Prostate gland (tissue), 2 donors: ENCODE results near the gene SFXN4. TPM values are rescaled to one million over a fixed set of nuclear protein-coding genes. Genes with fewer than 3 reads are reported as not detected.

Experiments
- DNase-seq: peaks from one replicate; pipeline ENCODE4 v3.0.0-alpha.2; 2019; ENCODE audit warnings: low spot score
- H3K27ac ChIP-seq, 2 donors: fragments of 200-600 bp; sonication (generic); 2 replicates each; pipeline ENCODE4 v1.5.1; 2017 to 2019
- H3K27me3 ChIP-seq: fragments of 200-600 bp; sonication (generic); replicated peaks from 2 replicates; pipeline ENCODE4 v1.5.1; 2019; ENCODE audit not compliant: insufficient read depth
- H3K36me3 ChIP-seq, 2 donors: fragments of 200-600 bp; sonication (generic); 1 replicate in 1 of 2; 2 replicates in 1 of 2; pipeline versions ENCODE4 v1.5.1 to v1.8.1; 2017 to 2019
- H3K4me1 ChIP-seq: fragments of 200-600 bp; sonication (generic); replicated peaks from 2 replicates; pipeline ENCODE4 v1.5.1; 2019
- H3K4me3 ChIP-seq, 2 donors: fragments of 200-600 bp; sonication (generic); 2 replicates each; pipeline ENCODE4 v1.5.1; 2017 to 2019
- H3K9me3 ChIP-seq: fragments of 200-600 bp; sonication (generic); 2 replicates; pipeline ENCODE4 v1.5.1; 2017
- POLR2A ChIP-seq: fragments of 450-650 bp; IDR thresholded peaks from one replicate; pipeline ENCODE4 v1.6.1; 2016; ENCODE audit warnings: antibody characterized with exemption, mild to moderate bottlenecking
- POLR2AphosphoS5 ChIP-seq: sonication (generic); formaldehyde crosslinking; IDR thresholded peaks from one replicate; pipeline ENCODE4 v1.6.1; 2017; ENCODE audit warnings: antibody characterized with exemption
- WGBS: methylation state at CpG from one replicate; pipeline ENCODE4 v1.1.5; 2018; 5-methylcytosine and 5-hydroxymethylcytosine counted together
- intact Hi-C: fragments of 100-400 bp; cut with DNase I; formaldehyde crosslinking; loops from one replicate; pipeline ENCODE4 v1.14.2; 2022
- total RNA-seq, 2 donors: library from RNA; depleted of rRNA; stranded (reverse); fragments of >200 nt; gene quantifications; one replicate each; pipeline ENCODE4 v1.1.0, GENCODE V29; 2016
- TF ChIP-seq, protein P1 (sequence below), 4 experiments: fragments of 200-600 bp in 2 of 4; fragments of 450-650 bp in 2 of 4; sonication (generic) in 2 of 4; IDR thresholded peaks; 1 replicate in 3 of 4; 2 replicates in 1 of 4; pipeline ENCODE4 v1.5.1; 2016 to 2019; ENCODE audit warnings: antibody characterized with exemption in 4 of 4, mild to moderate bottlenecking in 2 of 4, moderate library complexity in 2 of 4

Gene SFXN4
- total RNA-seq, 2 donors from 2014 or later, result 19.7 to 22.7 TPM

DNA sequence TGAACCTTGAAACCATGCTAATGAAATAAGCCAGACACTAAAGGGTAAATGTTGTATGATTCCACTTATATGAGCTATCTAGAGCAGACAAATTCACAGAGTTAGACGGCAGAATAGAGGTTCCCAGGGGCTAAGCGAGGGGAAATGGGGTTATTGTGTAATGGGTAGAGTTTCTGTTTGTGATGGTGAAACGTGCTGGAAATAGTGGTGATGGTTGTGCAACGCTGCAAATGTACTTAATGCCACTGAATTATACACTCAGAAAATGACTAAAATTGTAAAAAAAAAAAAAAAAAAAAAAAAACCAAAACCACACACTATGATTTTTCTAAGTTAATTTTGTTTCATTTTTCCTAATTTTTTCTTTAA, 30.0 kb downstream of the SFXN4 start:
- no peak for DNase-seq
- WGBS, result 77% methylated on average over 4 of the region's 4 CpGs
- TF ChIP-seq, protein P1, sequence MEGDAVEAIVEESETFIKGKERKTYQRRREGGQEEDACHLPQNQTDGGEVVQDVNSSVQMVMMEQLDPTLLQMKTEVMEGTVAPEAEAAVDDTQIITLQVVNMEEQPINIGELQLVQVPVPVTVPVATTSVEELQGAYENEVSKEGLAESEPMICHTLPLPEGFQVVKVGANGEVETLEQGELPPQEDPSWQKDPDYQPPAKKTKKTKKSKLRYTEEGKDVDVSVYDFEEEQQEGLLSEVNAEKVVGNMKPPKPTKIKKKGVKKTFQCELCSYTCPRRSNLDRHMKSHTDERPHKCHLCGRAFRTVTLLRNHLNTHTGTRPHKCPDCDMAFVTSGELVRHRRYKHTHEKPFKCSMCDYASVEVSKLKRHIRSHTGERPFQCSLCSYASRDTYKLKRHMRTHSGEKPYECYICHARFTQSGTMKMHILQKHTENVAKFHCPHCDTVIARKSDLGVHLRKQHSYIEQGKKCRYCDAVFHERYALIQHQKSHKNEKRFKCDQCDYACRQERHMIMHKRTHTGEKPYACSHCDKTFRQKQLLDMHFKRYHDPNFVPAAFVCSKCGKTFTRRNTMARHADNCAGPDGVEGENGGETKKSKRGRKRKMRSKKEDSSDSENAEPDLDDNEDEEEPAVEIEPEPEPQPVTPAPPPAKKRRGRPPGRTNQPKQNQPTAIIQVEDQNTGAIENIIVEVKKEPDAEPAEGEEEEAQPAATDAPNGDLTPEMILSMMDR (IDR thresholded peaks at IDR 0.05), result no peak
- TF ChIP-seq POLR2AphosphoS5, result no peak
- no peak for TF ChIP-seq POLR2A
- H3K27ac ChIP-seq, result no peak overlapping the region
- no peaks in the 10 kb centered on the region for H3K4me1 ChIP-seq
- H3K4me3 ChIP-seq, result no peak overlapping the region
- H3K9me3 ChIP-seq, result no peaks in the 10 kb centered on the region
- peaks cover 0 to 3% of the 10 kb centered on the region in 2 donors for H3K36me3 ChIP-seq
- H3K27me3 ChIP-seq, result no peaks in the 10 kb centered on the region
- intact Hi-C loops, result no loop called here

DNA sequence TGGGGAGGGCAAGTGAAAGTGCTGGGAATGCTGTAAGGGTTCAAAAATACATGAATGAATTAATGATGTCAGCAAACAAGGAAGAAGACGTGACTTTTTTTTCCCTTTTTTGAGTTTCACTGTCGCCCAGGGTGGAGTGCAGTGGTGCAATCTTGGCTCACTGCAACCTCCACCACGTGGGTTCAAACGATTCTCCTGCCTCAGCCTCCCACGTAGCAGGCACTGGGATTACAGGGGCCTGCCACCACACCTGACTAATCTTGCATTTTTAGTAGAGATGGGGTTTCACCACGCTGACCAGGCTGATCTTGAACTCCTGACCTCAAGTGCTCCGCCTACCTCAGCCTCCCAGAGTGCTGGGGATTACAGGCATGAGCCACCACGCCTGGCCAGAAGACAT, 31.6 kb downstream of the SFXN4 start:
- H3K27ac ChIP-seq, result no peak overlapping the region
- no peaks in the 10 kb centered on the region for H3K4me1 ChIP-seq
- no peak overlapping the region for H3K4me3 ChIP-seq
- no peaks in the 10 kb centered on the region for H3K27me3 ChIP-seq
- intact Hi-C loops, result no loop called here
- no peak for DNase-seq
- H3K9me3 ChIP-seq, result no peaks in the 10 kb centered on the region
- H3K36me3 ChIP-seq, result peaks cover 0 to 3% of the 10 kb centered on the region in 2 donors
- WGBS, result 87% methylated on average over 8 of the region's 8 CpGs
- TF ChIP-seq POLR2A (no peak), POLR2AphosphoS5 (no peak)
- TF ChIP-seq, protein P1 (IDR thresholded peaks at IDR 0.05), result no peak

DNA sequence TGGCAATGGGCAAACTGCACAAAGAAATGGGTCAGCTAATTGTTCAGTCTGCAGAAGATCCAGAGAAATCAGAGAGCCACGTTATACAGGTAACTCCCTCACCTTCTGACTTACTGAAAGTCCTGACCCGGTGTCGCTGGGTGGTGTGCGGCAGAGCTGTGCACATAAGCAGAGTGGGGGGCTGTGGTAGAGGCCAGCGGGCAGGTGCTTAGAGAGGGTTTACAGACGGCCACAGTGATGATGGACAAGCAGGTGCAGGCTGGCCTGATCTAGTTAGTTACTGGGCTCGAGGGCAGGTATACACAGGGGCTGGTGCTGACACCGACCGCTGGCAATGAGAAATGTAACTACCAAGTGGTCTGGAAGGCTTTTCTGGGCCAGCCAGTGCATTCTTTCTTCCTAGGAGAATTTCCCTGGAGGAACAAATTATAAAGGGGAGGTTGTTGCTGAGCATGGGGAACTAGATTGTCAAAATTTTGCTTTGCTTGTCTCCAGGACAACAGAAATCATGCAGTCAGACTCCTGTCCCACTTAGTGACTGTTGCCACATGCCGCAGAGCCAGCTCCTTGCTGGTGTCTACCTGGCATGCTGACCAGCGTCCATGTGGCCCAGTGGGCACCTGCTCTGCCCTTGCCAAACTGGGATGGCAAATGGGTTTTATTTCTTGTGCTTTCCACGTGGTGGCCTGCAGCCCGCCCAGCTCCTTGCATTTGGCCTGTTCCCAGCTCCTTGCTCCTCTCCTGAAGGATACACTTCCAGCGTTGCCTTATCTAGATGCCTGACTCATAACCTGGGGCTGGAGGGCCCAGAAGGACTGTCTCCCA, 32.8 kb downstream of the SFXN4 start:
- intact Hi-C loops, result no loop called here
- Histone ChIP-seq H3K36me3 (peaks cover 0 to 3% of the 10 kb centered on the region in 2 donors), H3K4me1 (no peaks in the 10 kb centered on the region), H3K4me3 (no peak overlapping the region), H3K9me3 (no peaks in the 10 kb centered on the region), H3K27me3 (no peaks in the 10 kb centered on the region), H3K27ac (no peak overlapping the region)
- no peak for DNase-seq
- 87% methylated on average over 14 of the region's 14 CpGs for WGBS
- TF ChIP-seq POLR2AphosphoS5, result no peak
- TF ChIP-seq, protein P1 (IDR thresholded peaks at IDR 0.05), result no peak
- TF ChIP-seq POLR2A, result no peak

DNA sequence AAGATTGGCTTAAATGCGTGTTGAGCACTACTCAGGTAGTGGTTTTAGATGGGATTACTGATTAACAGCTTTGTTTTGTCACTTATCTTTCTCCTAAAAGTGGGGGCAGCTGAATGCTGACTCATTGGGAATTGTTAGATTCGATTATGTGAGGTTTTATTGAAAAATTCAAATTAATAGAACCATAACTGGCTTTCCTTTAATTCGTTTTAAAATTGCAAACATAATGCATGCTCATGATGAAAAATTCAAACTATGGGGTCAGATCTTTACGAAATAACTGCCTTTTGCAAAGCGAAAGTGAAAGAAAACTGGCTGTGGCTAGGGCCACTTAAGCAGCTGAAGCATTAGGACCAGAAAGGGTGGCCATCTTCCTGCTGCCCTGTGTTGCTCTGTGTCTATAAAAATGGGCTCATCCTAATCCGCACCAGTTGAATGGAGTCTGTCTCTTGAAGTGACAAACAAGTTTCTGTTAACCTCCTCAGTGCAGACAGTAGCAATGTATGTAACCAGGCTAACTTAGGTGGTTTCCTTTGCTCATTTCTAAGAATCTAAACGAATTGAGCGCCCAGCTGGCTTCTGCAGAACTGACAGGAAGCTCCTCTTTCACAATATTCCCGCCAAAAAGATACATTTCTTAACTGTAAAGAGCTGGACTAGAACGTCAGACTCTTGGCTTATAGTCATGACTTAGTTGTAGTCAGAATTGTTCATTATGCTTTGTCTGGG, 33.8 kb downstream of the SFXN4 start:
- H3K27ac ChIP-seq, result peak overlapping the region in 1 of 2 donors; percentile 4
- H3K36me3 ChIP-seq, result peaks cover 0 to 3% of the 10 kb centered on the region in 2 donors
- DNase-seq, result no peak
- H3K4me1 ChIP-seq, result no peaks in the 10 kb centered on the region
- H3K27me3 ChIP-seq, result no peaks in the 10 kb centered on the region
- peak overlapping the region in 1 of 2 donors; percentile 6 for H3K4me3 ChIP-seq
- intact Hi-C loops, result no loop called here
- TF ChIP-seq, protein P1 (IDR thresholded peaks at IDR 0.05), result no peak
- no peak for TF ChIP-seq POLR2AphosphoS5
- no peak for TF ChIP-seq POLR2A
- 62% methylated on average over 10 of the region's 10 CpGs for WGBS
- H3K9me3 ChIP-seq, result no peaks in the 10 kb centered on the region
